ENCODE results near the gene TMEM250.
"Not testable (repeated sequence)": the region's sequence is repeated elsewhere in the genome, so short reads cannot be mapped to it uniquely, and the experiment has no call there.

The TMEM250 gene

GRCh38 chr9:136111190-136111589 is 7.5 kb downstream of the TMEM250 start:
- no peak for DNase-seq (ENCODE audit: low read depth in 2 of 2)

- no peak for DNase-seq (ENCODE audit: low read depth in 2 of 2)
These were observed 8.3 kb downstream of the TMEM250 start for GRCh38 chr9:136110082-136111061.

GRCh38 chr9:136109351-136110081 is 9.2 kb downstream of the TMEM250 start:
- DNase-seq (ENCODE audit: low read depth in 2 of 2) = peak; percentile 78 to 79

- DNase-seq (ENCODE audit: low read depth in 2 of 2) = no peak
These were observed 9.9 kb downstream of the TMEM250 start for GRCh38 chr9:136108648-136109266.

GRCh38 chr9:136107953-136108647 is 10.6 kb downstream of the TMEM250 start:
- DNase-seq (ENCODE audit: low read depth in 2 of 2) = no peak

- no peak for DNase-seq (ENCODE audit: low read depth in 2 of 2)
These were observed 11.3 kb downstream of the TMEM250 start for GRCh38 chr9:136107155-136107952.

GRCh38 chr9:136105398-136106135 is 13.1 kb downstream of the TMEM250 start:
- DNase-seq (ENCODE audit: low read depth in 2 of 2) = no peak

- DNase-seq (ENCODE audit: low read depth in 2 of 2) = no peak
These were observed 13.8 kb downstream of the TMEM250 start for GRCh38 chr9:136104916-136105315.

GRCh38 chr9:136104488-136104800 is 14.2 kb downstream of the TMEM250 start:
- DNase-seq (ENCODE audit: low read depth in 2 of 2) = no peak

- no peak for DNase-seq (ENCODE audit: low read depth in 2 of 2)
These were observed 14.8 kb downstream of the TMEM250 start for GRCh38 chr9:136103651-136104487.

GRCh38 chr9:136101615-136102074 is 17.0 kb downstream of the TMEM250 start:
- not testable (repeated sequence) for DNase-seq (ENCODE audit: low read depth in 2 of 2)

GRCh38 chr9:136100700-136101614 is 17.7 kb downstream of the TMEM250 start:
- no peak for DNase-seq (ENCODE audit: low read depth in 2 of 2)

- DNase-seq (ENCODE audit: low read depth in 2 of 2) = no peak
These were observed 19.1 kb downstream of the TMEM250 start for GRCh38 chr9:136099542-136099941.

- no peak for DNase-seq (ENCODE audit: low read depth in 2 of 2)
These were observed 19.8 kb downstream of the TMEM250 start for GRCh38 chr9:136098844-136099243.

GRCh38 chr9:136098210-136098609 is 20.5 kb downstream of the TMEM250 start:
- DNase-seq (ENCODE audit: low read depth in 2 of 2) = no peak

GRCh38 chr9:136096505-136097001 is 22.1 kb downstream of the TMEM250 start:
- no peak for DNase-seq (ENCODE audit: low read depth in 2 of 2)

GRCh38 chr9:136095070-136096058 is 23.3 kb downstream of the TMEM250 start, which contains the start of gene NACC2:
NACC2 (minus strand) TSS chr9:136095289; CDS start chr9:136050521, 44,768 bp downstream.
- no peak for DNase-seq (ENCODE audit: low read depth in 2 of 2)

Measured in stimulated activated CD8-positive, alpha-beta memory T cell treated with anti-CD3 and anti-CD28 coated beads, Interleukin-7, amount 100 ng/mL, for 1 hour (primary cell).